Ammon's horn (tissue), 1 donor: ENCODE data around the gene TAPT1.
"Not testable (repeated sequence)": the region's sequence is repeated elsewhere in the genome, so short reads cannot be mapped to it uniquely, and the experiment has no call there.

Experiments used
- DNase-seq: peaks from one replicate; pipeline ENCODE4 v3.0.0-alpha.2; 2016; ENCODE audit warnings: low spot score

TAPT1 gene

GRCh38 chr4:16225863-16226815 is at the start of gene TAPT1:
TAPT1 (minus strand) TSS chr4:16226471; CDS start chr4:16226457, 14 bp downstream.
- DNase-seq: peak; percentile 84

- no peak for DNase-seq
Measured at GRCh38 chr4:16271411-16271810, 45.1 kb upstream of the TAPT1 start.

- peak; percentile 31 for DNase-seq
Measured at GRCh38 chr4:16270454-16271328, 44.4 kb upstream of the TAPT1 start.

- not testable (repeated sequence) for DNase-seq
Measured at GRCh38 chr4:16269742-16270453, 43.6 kb upstream of the TAPT1 start.

GRCh38 chr4:16269240-16269639 is 43.0 kb upstream of the TAPT1 start:
- DNase-seq: no peak

GRCh38 chr4:16268290-16268689 is 42.0 kb upstream of the TAPT1 start:
- DNase-seq: no peak

- DNase-seq: no peak
Measured at GRCh38 chr4:16267639-16268038, 41.4 kb upstream of the TAPT1 start.

GRCh38 chr4:16265820-16266219 is 39.5 kb upstream of the TAPT1 start:
- DNase-seq: no peak

GRCh38 chr4:16264798-16265197 is 38.5 kb upstream of the TAPT1 start:
- DNase-seq: peak; percentile 74

GRCh38 chr4:16263056-16263455 is 36.8 kb upstream of the TAPT1 start:
- no peak for DNase-seq

GRCh38 chr4:16262188-16262587 is 35.9 kb upstream of the TAPT1 start:
- DNase-seq: no peak

- no peak for DNase-seq
Measured at GRCh38 chr4:16261313-16261878, 35.1 kb upstream of the TAPT1 start.

- DNase-seq: peak; percentile 61
Measured at GRCh38 chr4:16259889-16260246, 33.6 kb upstream of the TAPT1 start.

- DNase-seq: no peak
Measured at GRCh38 chr4:16259241-16259888, 33.1 kb upstream of the TAPT1 start.

GRCh38 chr4:16257611-16258010 is 31.3 kb upstream of the TAPT1 start:
- DNase-seq: no peak

GRCh38 chr4:16256343-16256742 is 30.1 kb upstream of the TAPT1 start:
- no peak for DNase-seq

GRCh38 chr4:16255730-16256129 is 29.5 kb upstream of the TAPT1 start:
- DNase-seq: no peak

GRCh38 chr4:16253127-16253960 is 27.1 kb upstream of the TAPT1 start:
- no peak for DNase-seq

GRCh38 chr4:16250661-16251365 is 24.5 kb upstream of the TAPT1 start:
- no peak for DNase-seq

- DNase-seq: no peak
Measured at GRCh38 chr4:16248605-16249004, 22.3 kb upstream of the TAPT1 start.
